Esophagus squamous epithelium (tissue), 5 donors: ENCODE measurements around the gene BBLN. TPM values are rescaled to one million over a fixed set of nuclear protein-coding genes. Genes with fewer than 3 reads are reported as not detected.

Source experiments
- DNase-seq: peaks from one replicate; lab custom pipeline; 2025; lab: John Stamatoyannopoulos, UW
- H3K27ac ChIP-seq, 4 donors: fragments of 200-600 bp; sonication (generic); one replicate each; pipeline ENCODE4 v1.5.1; 2016 to 2019; ENCODE audit warnings: mild to moderate bottlenecking in 1 of 4
- H3K27me3 ChIP-seq, 4 donors: fragments of 200-600 bp; sonication (generic); 1 replicate in 3 of 4; 2 replicates in 1 of 4; pipeline versions ENCODE4 v1.5.1 to v1.6.0; 2017 to 2021; ENCODE audit warnings: antibody characterized with exemption in 1 of 4
- H3K36me3 ChIP-seq, 3 donors: fragments of 200-600 bp; sonication (generic); one replicate each; pipeline ENCODE4 v1.5.1; 2016 to 2019
- H3K4me1 ChIP-seq, 3 donors: fragments of 200-600 bp; sonication (generic); one replicate each; pipeline ENCODE4 v1.5.1; 2017 to 2019
- H3K4me3 ChIP-seq, 4 donors: fragments of 200-600 bp; sonication (generic); 1 replicate in 3 of 4; 2 replicates in 1 of 4; pipeline ENCODE4 v1.5.1; 2016 to 2019; ENCODE audit warnings: mild to moderate bottlenecking in 2 of 4, moderate library complexity in 1 of 4
- H3K9me3 ChIP-seq, 3 donors: fragments of 200-600 bp; sonication (generic); one replicate each; pipeline ENCODE4 v1.5.1; 2016 to 2019
- CTCF ChIP-seq, 6 experiments: fragments of 450-650 bp in 4 of 6; fragments of 200-600 bp in 2 of 6; sonication (generic) in 2 of 6; IDR thresholded peaks; one replicate each; pipeline ENCODE4 v1.5.1; 2016 to 2019; ENCODE audit warnings: antibody characterized with exemption in 6 of 6, mild to moderate bottlenecking in 4 of 6, moderate library complexity in 4 of 6
- POLR2A ChIP-seq, 4 donors: fragments of 450-650 bp; IDR thresholded peaks; one replicate each; pipeline ENCODE4 v1.6.1; 2017; ENCODE audit warnings: antibody characterized with exemption in 4 of 4, mild to moderate bottlenecking in 4 of 4, moderate library complexity in 3 of 4
- WGBS, 2 donors: methylation state at CpG; one replicate each; pipeline ENCODE4 v1.1.5; 2018; 5-methylcytosine and 5-hydroxymethylcytosine counted together
- intact Hi-C: fragments of 100-400 bp; cut with DNase I; formaldehyde crosslinking; loops from one replicate; pipeline ENCODE4 v1.15.0; 2022
- total RNA-seq, 4 donors: library from RNA; depleted of rRNA; stranded (reverse); fragments of >200 nt; gene quantifications; one replicate each; pipeline ENCODE4 v1.1.0, GENCODE V29; 2016
- donor health status: DM: yes; HTN: yes; CAD: no.

Gene BBLN
- total RNA-seq, 4 donors from 2014 or later = 124 to 214 (median 162) TPM

- TF ChIP-seq POLR2A (IDR thresholded peaks at IDR 0.05) (no peak), CTCF (IDR thresholded peaks at IDR 0.05) (no peak)
- Histone ChIP-seq H3K27me3 (no peaks in the 10 kb centered on the region), H3K9me3 (no peaks in the 10 kb centered on the region), H3K4me1 (peaks cover 20 to 42% (median 21%) of the 10 kb centered on the region in 3 donors), H3K4me3 (no peak overlapping the region), H3K27ac (no peak overlapping the region), H3K36me3 (peaks cover 9 to 52% (median 32%) of the 10 kb centered on the region in 3 donors)
- intact Hi-C loops = no loop called here
- no peak for DNase-seq
- 82 to 90% methylated on average over 7 to 17 of the region's 27 CpGs for WGBS, 2 donors
These were observed 37.9 kb upstream of the BBLN start for GRCh38 chr9:128121924-128122808.

- intact Hi-C loops = no loop called here
- Histone ChIP-seq H3K9me3 (no peaks in the 10 kb centered on the region), H3K4me1 (peaks cover 20 to 38% (median 20%) of the 10 kb centered on the region in 3 donors), H3K27ac (no peak overlapping the region), H3K4me3 (no peak overlapping the region), H3K27me3 (no peaks in the 10 kb centered on the region), H3K36me3 (peaks cover 9 to 52% (median 32%) of the 10 kb centered on the region in 3 donors)
- 87 to 100% methylated on average over 1 to 3 of the region's 24 CpGs for WGBS, 2 donors
- no peak for TF ChIP-seq POLR2A (IDR thresholded peaks at IDR 0.05)
- no peak for TF ChIP-seq CTCF (IDR thresholded peaks at IDR 0.05)
- no peak for DNase-seq
These were observed 37.3 kb upstream of the BBLN start for GRCh38 chr9:128122809-128123175.

- no peak for DNase-seq
- WGBS, 2 donors = 88 to 90% methylated on average over 15 to 20 of the region's 21 CpGs
- H3K4me3 ChIP-seq = no peak overlapping the region
- intact Hi-C loops = no loop called here
- H3K27me3 ChIP-seq = no peaks in the 10 kb centered on the region
- TF ChIP-seq POLR2A (IDR thresholded peaks at IDR 0.05) = no peak
- TF ChIP-seq CTCF (IDR thresholded peaks at IDR 0.05) = no peak
- H3K9me3 ChIP-seq = no peaks in the 10 kb centered on the region
- peaks cover 16 to 34% (median 20%) of the 10 kb centered on the region in 3 donors for H3K4me1 ChIP-seq
- no peak overlapping the region for H3K27ac ChIP-seq
- H3K36me3 ChIP-seq = peaks cover 9 to 52% (median 32%) of the 10 kb centered on the region in 3 donors
These were observed 36.5 kb upstream of the BBLN start for GRCh38 chr9:128123451-128124080.

GRCh38 chr9:128124451-128124850, 35.6 kb upstream of the BBLN start:
- Histone ChIP-seq H3K4me3 (no peak overlapping the region), H3K36me3 (peaks cover 9 to 52% (median 32%) of the 10 kb centered on the region in 3 donors), H3K27me3 (no peaks in the 10 kb centered on the region), H3K4me1 (peaks cover 24 to 42% (median 27%) of the 10 kb centered on the region in 3 donors), H3K27ac (no peak overlapping the region), H3K9me3 (no peaks in the 10 kb centered on the region)
- 62 to 87% methylated on average over 3 to 4 of the region's 8 CpGs for WGBS, 2 donors
- no peak for DNase-seq
- intact Hi-C loops = no loop called here
- no peak for TF ChIP-seq POLR2A (IDR thresholded peaks at IDR 0.05)
- TF ChIP-seq CTCF (IDR thresholded peaks at IDR 0.05) = no peak
